Retinal pigment epithelial cell (primary cell): Measurements from ENCODE around the gene HRCT1.

Experiments used
- DNase-seq: peaks from one replicate; pipeline ENCODE4 v3.0.0-alpha.2; 2010; ENCODE audit warnings: low read depth
- H3K4me3 ChIP-seq: 2 replicates; pipeline ENCODE4 v1.5.1; 2011; ENCODE audit warnings: mild to moderate bottlenecking, low read length, control low read depth, moderate library complexity
- CTCF ChIP-seq: conservative IDR thresholded peaks from 2 replicates; pipeline ENCODE4 v1.5.1; 2011; ENCODE audit warnings: low read depth, low read length, control low read depth, inconsistent platforms

Gene HRCT1

GRCh38 chr9:35945341-35946018 is 39.5 kb downstream of the HRCT1 start:
- peak; percentile 98 for TF ChIP-seq CTCF
- H3K4me3 ChIP-seq: peak overlapping the region; percentile 41
- peak; percentile 29 for DNase-seq

- no peak overlapping the region for H3K4me3 ChIP-seq
- TF ChIP-seq CTCF: no peak
- no peak for DNase-seq
Observed at GRCh38 chr9:35948451-35948850, 42.4 kb downstream of the HRCT1 start.

GRCh38 chr9:35948901-35949318 is 42.9 kb downstream of the HRCT1 start:
- no peak for TF ChIP-seq CTCF

GRCh38 chr9:35951736-35952135 is 45.7 kb downstream of the HRCT1 start:
- TF ChIP-seq CTCF: no peak
- DNase-seq: no peak
- H3K4me3 ChIP-seq: no peak overlapping the region

More at GRCh38 chr9:35948901-35949318, 42.9 kb downstream of the HRCT1 start:
- no peak overlapping the region for H3K4me3 ChIP-seq
- DNase-seq: no peak

- no peak for DNase-seq
- TF ChIP-seq CTCF: no peak
- no peak overlapping the region for H3K4me3 ChIP-seq
Observed at GRCh38 chr9:35952526-35953191, 46.7 kb downstream of the HRCT1 start.

GRCh38 chr9:35954942-35955546 is 49.0 kb downstream of the HRCT1 start:
- peak; percentile 30 for DNase-seq
- TF ChIP-seq CTCF: peak; percentile 91
- no peak overlapping the region for H3K4me3 ChIP-seq
